HepG2 (cell line): ENCODE results near the gene KRT7. TPM values are rescaled to one million over a fixed set of nuclear protein-coding genes. Genes with fewer than 3 reads are reported as not detected.

Experiments used
- ATAC-seq: fragments of 200-7000 bp; cut with Tn5 transposase; 3 replicates; pipeline ENCODE4 v1.9.1; 2020; ENCODE audit warnings: mild to moderate bottlenecking, moderate library complexity
- BruUV-seq: library from RNA; stranded (reverse); fragments of 400-500 nt; replicated peaks from 2 replicates; lab custom pipeline; 2021; lab: Mats Ljungman, UMichigan
- CTCF ChIA-PET: fragments of 300-600 bp; formaldehyde crosslinking; extraction: SDS; loops from one replicate; lab custom pipeline; 2021; ENCODE audit warnings: low total read pairs, inconsistent platforms, low intra/inter-chr PET ratio; lab: Yijun Ruan, JAX
- POLR2A ChIA-PET: fragments of 350-600 bp; sonication (Branson Sonifier 250); formaldehyde crosslinking; loops from one replicate; lab custom pipeline; 2020; ENCODE audit warnings: antibody characterized with exemption, inconsistent platforms; lab: Yijun Ruan, JAX
- DNase-seq: peaks from one replicate; pipeline ENCODE4 v3.0.0-alpha.2; 2015; ENCODE audit warnings: low spot score
- FAIRE-seq: peaks from 3 replicates; lab custom pipeline; 2011; peaks lifted over from hg19 to GRCh38; lab: Jason Lieb, UNC
- H2AFZ ChIP-seq: one replicate; pipeline ENCODE4 v1.6.1; 2011; ENCODE audit warnings: low read length, inconsistent platforms
- H3K27ac ChIP-seq: fragments of 300-600 bp; 3 replicates; pipeline ENCODE4 v1.8.0; 2011; ENCODE audit warnings: mixed run types, mild to moderate bottlenecking, mixed read lengths, low read length, inconsistent platforms; ENCODE audit not compliant: insufficient read depth; ENCODE audit errors: extremely low read length
- H3K27me3 ChIP-seq, 2 experiments: fragments of 200-600 bp in 1 of 2; 2 replicates in 1 of 2; 3 replicates in 1 of 2; pipeline versions ENCODE4 v1.6.0 to v1.8.0; 2011; ENCODE audit warnings: low read length in 2 of 2, mild to moderate bottlenecking in 2 of 2, moderate library complexity in 2 of 2, inconsistent platforms in 1 of 2; ENCODE audit not compliant: insufficient read depth in 2 of 2, control insufficient read depth in 1 of 2
- H3K36me3 ChIP-seq, 2 experiments: fragments of 200-600 bp in 1 of 2; replicated peaks in 1 of 2; 2 replicates in 1 of 2; 3 replicates in 1 of 2; pipeline versions ENCODE4 v1.5.1 to v1.8.0; 2011; ENCODE audit warnings: low read length in 2 of 2, inconsistent platforms in 1 of 2; ENCODE audit not compliant: insufficient read depth in 2 of 2, control insufficient read depth in 1 of 2
- H3K4me1 ChIP-seq: 2 replicates; pipeline ENCODE4 v1.5.1; 2012; ENCODE audit warnings: low read length, inconsistent platforms; ENCODE audit not compliant: insufficient read depth
- H3K4me2 ChIP-seq: 2 replicates; pipeline ENCODE4 v1.6.0; 2011; ENCODE audit warnings: low read depth, low read length, inconsistent platforms
- H3K4me3 ChIP-seq, 3 experiments: fragments of 200-600 bp in 1 of 3; sonication (generic), shearing (Covaris generic) in 1 of 3; replicated peaks in 1 of 3; 2 replicates each; pipeline ENCODE4 v1.5.1; 2011 to 2016; ENCODE audit warnings: low read length in 3 of 3, inconsistent platforms in 2 of 3, low read depth in 2 of 3, mild to moderate bottlenecking in 2 of 3, control low read depth in 1 of 3, mixed read lengths in 1 of 3; ENCODE audit not compliant: insufficient read depth in 1 of 3
- H3K79me2 ChIP-seq: one replicate; pipeline ENCODE4 v1.6.1; 2011; ENCODE audit warnings: low read length, inconsistent platforms; ENCODE audit not compliant: insufficient read depth
- H3K9ac ChIP-seq: 2 replicates; pipeline ENCODE4 v1.6.0; 2011; ENCODE audit warnings: mild to moderate bottlenecking, low read depth, low read length, inconsistent platforms; ENCODE audit not compliant: insufficient read depth
- H3K9me3 ChIP-seq: 2 replicates; pipeline ENCODE4 v1.5.1; 2012; ENCODE audit warnings: mild to moderate bottlenecking, low read length
- H4K20me1 ChIP-seq: 2 replicates; pipeline ENCODE4 v1.6.0; 2011; ENCODE audit warnings: inconsistent platforms, mild to moderate bottlenecking, low read length, moderate library complexity; ENCODE audit not compliant: insufficient read depth
- CBX5 ChIP-seq: sonication (generic); formaldehyde crosslinking; IDR thresholded peaks from 2 replicates; pipeline ENCODE4 v1.4.0; 2020; ENCODE audit warnings: missing genetic modification reagents, borderline replicate concordance
- CENPX ChIP-seq: sonication (generic); formaldehyde crosslinking; IDR thresholded peaks from 2 replicates; pipeline ENCODE4 v1.9.0; 2021; ENCODE audit warnings: mild to moderate bottlenecking, missing genetic modification reagents, moderate library complexity
- ELF4 ChIP-seq: sonication (generic); formaldehyde crosslinking; IDR thresholded peaks from 2 replicates; pipeline ENCODE4 v1.5.0; 2020; ENCODE audit warnings: missing genetic modification reagents, mild to moderate bottlenecking, moderate library complexity, borderline replicate concordance
- MBNL3 ChIP-seq: fragments of 250-450 bp; sonication (Bioruptor Pico); conservative IDR thresholded peaks from 2 replicates; pipeline ENCODE4 v1.8.0; 2022; ENCODE audit warnings: mild to moderate bottlenecking, inconsistent platforms
- MED1 ChIP-seq: sonication (generic); formaldehyde crosslinking; IDR thresholded peaks from 2 replicates; pipeline ENCODE4 v1.4.0; 2020; ENCODE audit warnings: missing genetic modification reagents
- SNAPC2 ChIP-seq: sonication (generic); formaldehyde crosslinking; IDR thresholded peaks from 2 replicates; pipeline ENCODE4 v1.8.1; 2022; ENCODE audit warnings: mild to moderate bottlenecking, missing genetic modification reagents
- SRSF1 ChIP-seq: fragments of 200-400 bp; formaldehyde crosslinking; optimal IDR thresholded peaks from 2 replicates; pipeline ENCODE3; 2017; ENCODE audit warnings: mild to moderate bottlenecking, low read depth, low read length, moderate library complexity
- ZFP36L1 ChIP-seq: sonication (generic); formaldehyde crosslinking; IDR thresholded peaks from 2 replicates; pipeline ENCODE4 v1.8.0; 2022; ENCODE audit warnings: mild to moderate bottlenecking, missing genetic modification reagents, moderate library complexity
- ZNF282 ChIP-seq: fragments of 450-650 bp; IDR thresholded peaks from 2 replicates; pipeline ENCODE4 v1.6.1; 2018; ENCODE audit not compliant: partially characterized antibody
- ZNF431 ChIP-seq: sonication (generic); formaldehyde crosslinking; IDR thresholded peaks from 2 replicates; pipeline ENCODE4 v1.9.0; 2022; ENCODE audit warnings: missing genetic modification reagents, low read depth, mild to moderate bottlenecking, borderline replicate concordance
- WGBS: methylation state at CpG from one replicate; pipeline ENCODE4 v1.1.6; 2017; ENCODE audit warnings: low lambda C conversion rate; 5-methylcytosine and 5-hydroxymethylcytosine counted together
- in situ Hi-C: cut with HindIII; loops from 2 replicates; pipeline ENCODE4 v1.10.0; 2017; ENCODE audit warnings: low pct_unique_long_range_greater_than_20kb; ENCODE audit not compliant: extremely low pct_ligation_motif_present
- intact Hi-C: fragments of 100-400 bp; cut with micrococcal nuclease; formaldehyde crosslinking; loops from one replicate; pipeline ENCODE4 v1.10.0; 2022; ENCODE audit not compliant: unreplicated experiment
- polyA plus RNA-seq, 8 experiments: library from polyadenylated mRNA; depleted of rRNA in 3 of 8; stranded (reverse) in 7 of 8; unstranded in 1 of 8; fragments of >200 nt; fragmentation: Illumina TruSeq in 4 of 8; extraction: Trizol in 4 of 8; gene quantifications; 2 replicates each; pipeline versions ENCODE4 v1.2.1 to v1.2.3, GENCODE V29; 2011 to 2016; ENCODE audit warnings: low read depth in 4 of 8, missing spikeins in 1 of 8, mixed read lengths in 1 of 8; ENCODE audit not compliant: insufficient read depth in 1 of 8
- total RNA-seq, 5 experiments: library from RNA; depleted of rRNA; stranded (reverse); fragments of >200 nt; fragmentation: Illumina TruSeq; extraction: Trizol; gene quantifications; 2 replicates each; pipeline ENCODE4 v1.2.3, GENCODE V29; 2016; ENCODE audit warnings: low read depth in 1 of 5
- TF ChIP-seq, protein P1 (sequence below): sonication (generic); formaldehyde crosslinking; IDR thresholded peaks from 2 replicates; pipeline ENCODE4 v1.5.0; 2020; ENCODE audit warnings: missing genetic modification reagents
- TF ChIP-seq, protein P2 (sequence below): sonication (generic); formaldehyde crosslinking; IDR thresholded peaks from 2 replicates; pipeline ENCODE4 v1.5.0; 2020; ENCODE audit warnings: missing genetic modification reagents
- TF ChIP-seq, protein P3 (sequence below): sonication (generic); formaldehyde crosslinking; IDR thresholded peaks from 2 replicates; pipeline ENCODE4 v1.4.0; 2020; ENCODE audit warnings: missing genetic modification reagents, borderline replicate concordance
- TF ChIP-seq, protein P4 (sequence below): sonication (generic); formaldehyde crosslinking; IDR thresholded peaks from 2 replicates; pipeline ENCODE4 v1.4.0; 2020; ENCODE audit warnings: missing genetic modification reagents, mild to moderate bottlenecking, borderline replicate concordance
- TF ChIP-seq, protein P5 (sequence below): sonication (generic); formaldehyde crosslinking; IDR thresholded peaks from 2 replicates; pipeline ENCODE4 v1.4.0; 2020; ENCODE audit warnings: missing genetic modification reagents, borderline replicate concordance

Gene KRT7
- total and polyA plus RNA-seq, 2 of the 13 experiments (the other 11 are each of a cell fraction or from before 2014, with no cell fraction given), result 0.83 TPM; not detected in 1

DNA sequence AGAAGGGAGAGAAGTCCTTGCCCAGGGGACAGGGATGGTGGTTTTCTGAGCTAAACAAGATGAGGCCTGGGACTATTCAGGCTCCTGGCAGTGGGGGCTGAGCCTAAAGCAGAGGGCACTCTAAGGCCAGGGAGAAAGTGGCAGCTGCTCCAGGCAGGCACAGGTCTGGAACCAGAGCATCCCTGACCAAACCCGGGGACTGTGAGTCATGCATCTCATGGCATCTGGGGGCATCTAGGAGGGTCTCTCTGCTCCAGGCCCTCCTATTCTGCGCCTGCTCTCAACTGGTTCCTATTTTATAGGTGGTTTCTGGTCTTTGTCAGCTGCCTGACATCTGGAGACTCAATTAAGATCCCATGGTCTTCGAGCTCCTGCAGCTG, 11.6 kb downstream of the KRT7 start:
- Histone ChIP-seq H3K9ac (no peak overlapping the region), H3K9me3 (no peaks in the 10 kb centered on the region), H3K27me3 (peaks cover 4 to 51% of the 10 kb centered on the region in 2 experiments; a peak in 4 of 5 replicates), H4K20me1 (0 out of 2 replicates have a peak, but pooled peaks cover 2% of the 10 kb centered on the region), H3K79me2 (no peaks in the 10 kb centered on the region), H3K4me2 (no peak overlapping the region), H2AFZ (no peak overlapping the region), H3K4me3 (no peak overlapping the region), H3K27ac (no peak overlapping the region), H3K36me3 (no peaks in the 10 kb centered on the region), H3K4me1 (peaks cover 20% of the 10 kb centered on the region)
- in situ Hi-C loops (no loop called here), intact Hi-C loops (no loop called here)
- BruUV-seq, result no TSS peak
- DNase-seq (no peak), ATAC-seq (no peak), FAIRE-seq (no peak)
- ChIA-PET CTCF (no interaction called here), POLR2A (no interaction called here)
- 6% methylated on average over 2 of the region's 3 CpGs for WGBS
- TF ChIP-seq, protein P1, sequence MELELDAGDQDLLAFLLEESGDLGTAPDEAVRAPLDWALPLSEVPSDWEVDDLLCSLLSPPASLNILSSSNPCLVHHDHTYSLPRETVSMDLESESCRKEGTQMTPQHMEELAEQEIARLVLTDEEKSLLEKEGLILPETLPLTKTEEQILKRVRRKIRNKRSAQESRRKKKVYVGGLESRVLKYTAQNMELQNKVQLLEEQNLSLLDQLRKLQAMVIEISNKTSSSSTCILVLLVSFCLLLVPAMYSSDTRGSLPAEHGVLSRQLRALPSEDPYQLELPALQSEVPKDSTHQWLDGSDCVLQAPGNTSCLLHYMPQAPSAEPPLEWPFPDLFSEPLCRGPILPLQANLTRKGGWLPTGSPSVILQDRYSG (CRISPR knock-in tag), result no peak
- TF ChIP-seq, protein P2, sequence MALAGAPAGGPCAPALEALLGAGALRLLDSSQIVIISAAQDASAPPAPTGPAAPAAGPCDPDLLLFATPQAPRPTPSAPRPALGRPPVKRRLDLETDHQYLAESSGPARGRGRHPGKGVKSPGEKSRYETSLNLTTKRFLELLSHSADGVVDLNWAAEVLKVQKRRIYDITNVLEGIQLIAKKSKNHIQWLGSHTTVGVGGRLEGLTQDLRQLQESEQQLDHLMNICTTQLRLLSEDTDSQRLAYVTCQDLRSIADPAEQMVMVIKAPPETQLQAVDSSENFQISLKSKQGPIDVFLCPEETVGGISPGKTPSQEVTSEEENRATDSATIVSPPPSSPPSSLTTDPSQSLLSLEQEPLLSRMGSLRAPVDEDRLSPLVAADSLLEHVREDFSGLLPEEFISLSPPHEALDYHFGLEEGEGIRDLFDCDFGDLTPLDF (CRISPR knock-in tag), result no peak
- TF ChIP-seq, protein P3, sequence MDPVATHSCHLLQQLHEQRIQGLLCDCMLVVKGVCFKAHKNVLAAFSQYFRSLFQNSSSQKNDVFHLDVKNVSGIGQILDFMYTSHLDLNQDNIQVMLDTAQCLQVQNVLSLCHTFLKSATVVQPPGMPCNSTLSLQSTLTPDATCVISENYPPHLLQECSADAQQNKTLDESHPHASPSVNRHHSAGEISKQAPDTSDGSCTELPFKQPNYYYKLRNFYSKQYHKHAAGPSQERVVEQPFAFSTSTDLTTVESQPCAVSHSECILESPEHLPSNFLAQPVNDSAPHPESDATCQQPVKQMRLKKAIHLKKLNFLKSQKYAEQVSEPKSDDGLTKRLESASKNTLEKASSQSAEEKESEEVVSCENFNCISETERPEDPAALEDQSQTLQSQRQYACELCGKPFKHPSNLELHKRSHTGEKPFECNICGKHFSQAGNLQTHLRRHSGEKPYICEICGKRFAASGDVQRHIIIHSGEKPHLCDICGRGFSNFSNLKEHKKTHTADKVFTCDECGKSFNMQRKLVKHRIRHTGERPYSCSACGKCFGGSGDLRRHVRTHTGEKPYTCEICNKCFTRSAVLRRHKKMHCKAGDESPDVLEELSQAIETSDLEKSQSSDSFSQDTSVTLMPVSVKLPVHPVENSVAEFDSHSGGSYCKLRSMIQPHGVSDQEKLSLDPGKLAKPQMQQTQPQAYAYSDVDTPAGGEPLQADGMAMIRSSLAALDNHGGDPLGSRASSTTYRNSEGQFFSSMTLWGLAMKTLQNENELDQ (CRISPR knock-in tag), result no peak
- TF ChIP-seq SNAPC2 (CRISPR knock-in tag) (no peak), ZFP36L1 (CRISPR knock-in tag) (no peak), MED1 (no peak), ZNF282 (no peak), CBX5 (CRISPR knock-in tag) (no peak), ELF4 (CRISPR knock-in tag) (no peak), CENPX (CRISPR knock-in tag) (no peak), SRSF1 (no peak), MBNL3 (CRISPR knock-in tag) (no peak), ZNF431 (no peak)
- TF ChIP-seq, protein P4, sequence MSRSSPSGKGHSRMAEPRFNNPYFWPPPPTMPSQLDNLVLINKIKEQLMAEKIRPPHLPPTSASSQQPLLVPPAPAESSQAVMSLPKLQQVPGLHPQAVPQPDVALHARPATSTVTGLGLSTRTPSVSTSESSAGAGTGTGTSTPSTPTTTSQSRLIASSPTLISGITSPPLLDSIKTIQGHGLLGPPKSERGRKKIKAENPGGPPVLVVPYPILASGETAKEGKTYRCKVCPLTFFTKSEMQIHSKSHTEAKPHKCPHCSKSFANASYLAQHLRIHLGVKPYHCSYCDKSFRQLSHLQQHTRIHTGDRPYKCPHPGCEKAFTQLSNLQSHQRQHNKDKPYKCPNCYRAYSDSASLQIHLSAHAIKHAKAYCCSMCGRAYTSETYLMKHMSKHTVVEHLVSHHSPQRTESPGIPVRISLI (CRISPR knock-in tag), result no peak
- TF ChIP-seq, protein P5, sequence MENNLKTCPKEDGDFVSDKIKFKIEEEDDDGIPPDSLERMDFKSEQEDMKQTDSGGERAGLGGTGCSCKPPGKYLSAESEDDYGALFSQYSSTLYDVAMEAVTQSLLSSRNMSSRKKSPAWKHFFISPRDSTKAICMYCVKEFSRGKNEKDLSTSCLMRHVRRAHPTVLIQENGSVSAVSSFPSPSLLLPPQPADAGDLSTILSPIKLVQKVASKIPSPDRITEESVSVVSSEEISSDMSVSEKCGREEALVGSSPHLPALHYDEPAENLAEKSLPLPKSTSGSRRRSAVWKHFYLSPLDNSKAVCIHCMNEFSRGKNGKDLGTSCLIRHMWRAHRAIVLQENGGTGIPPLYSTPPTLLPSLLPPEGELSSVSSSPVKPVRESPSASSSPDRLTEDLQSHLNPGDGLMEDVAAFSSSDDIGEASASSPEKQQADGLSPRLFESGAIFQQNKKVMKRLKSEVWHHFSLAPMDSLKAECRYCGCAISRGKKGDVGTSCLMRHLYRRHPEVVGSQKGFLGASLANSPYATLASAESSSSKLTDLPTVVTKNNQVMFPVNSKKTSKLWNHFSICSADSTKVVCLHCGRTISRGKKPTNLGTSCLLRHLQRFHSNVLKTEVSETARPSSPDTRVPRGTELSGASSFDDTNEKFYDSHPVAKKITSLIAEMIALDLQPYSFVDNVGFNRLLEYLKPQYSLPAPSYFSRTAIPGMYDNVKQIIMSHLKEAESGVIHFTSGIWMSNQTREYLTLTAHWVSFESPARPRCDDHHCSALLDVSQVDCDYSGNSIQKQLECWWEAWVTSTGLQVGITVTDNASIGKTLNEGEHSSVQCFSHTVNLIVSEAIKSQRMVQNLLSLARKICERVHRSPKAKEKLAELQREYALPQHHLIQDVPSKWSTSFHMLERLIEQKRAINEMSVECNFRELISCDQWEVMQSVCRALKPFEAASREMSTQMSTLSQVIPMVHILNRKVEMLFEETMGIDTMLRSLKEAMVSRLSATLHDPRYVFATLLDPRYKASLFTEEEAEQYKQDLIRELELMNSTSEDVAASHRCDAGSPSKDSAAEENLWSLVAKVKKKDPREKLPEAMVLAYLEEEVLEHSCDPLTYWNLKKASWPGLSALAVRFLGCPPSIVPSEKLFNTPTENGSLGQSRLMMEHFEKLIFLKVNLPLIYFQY, result no peak
